A549 (cell line): ENCODE data around the gene TRABD2B. TPM values are rescaled to one million over a fixed set of nuclear protein-coding genes. Genes with fewer than 3 reads are reported as not detected.

ENCODE experiments used
- ATAC-seq, 2 experiments: fragments of 200-7000 bp in 1 of 2; fragments of >200 bp in 1 of 2; cut with Nextera tagmentation in 1 of 2; cut with Tn5 transposase in 1 of 2; 3 replicates each; pipeline versions ENCODE4 v1.8.0 to v1.9.1; 2018 to 2020; ENCODE audit warnings: mild to moderate bottlenecking in 1 of 2, moderate library complexity in 1 of 2
- CTCF ChIA-PET: fragments of 300-600 bp; sonication (Branson Sonifier 250); formaldehyde crosslinking; extraction: SDS; loops from one replicate; lab custom pipeline; 2021; ENCODE audit warnings: antibody characterized with exemption, inconsistent platforms; lab: Yijun Ruan, JAX
- POLR2A ChIA-PET: fragments of 350-600 bp; formaldehyde crosslinking; extraction: SDS; loops from one replicate; lab custom pipeline; 2021; ENCODE audit warnings: antibody characterized with exemption, inconsistent platforms; lab: Yijun Ruan, JAX
- DNase-seq, 2 experiments: peaks; one replicate each; pipeline versions ENCODE4 v3.0.0 to v3.0.0-alpha.2; 2011 to 2016; ENCODE audit warnings: low read depth in 1 of 2, low spot score in 1 of 2
- FAIRE-seq: peaks from 2 replicates; lab custom pipeline; 2011; peaks lifted over from hg19 to GRCh38; lab: Jason Lieb, UNC
- H3K27ac ChIP-seq, 2 experiments: fragments of >200 bp; sonication (Bioruptor Twin); formaldehyde crosslinking; 3 replicates each; pipeline ENCODE4 v1.5.1; 2016 to 2017
- H3K4me1 ChIP-seq: fragments of >200 bp; sonication (Bioruptor Twin); formaldehyde crosslinking; 3 replicates; pipeline ENCODE4 v1.6.1; 2016
- H3K4me2 ChIP-seq: fragments of >200 bp; sonication (Bioruptor Twin); formaldehyde crosslinking; 3 replicates; pipeline ENCODE4 v1.6.1; 2016
- H3K4me3 ChIP-seq: fragments of >200 bp; sonication (Bioruptor Twin); formaldehyde crosslinking; 3 replicates; pipeline ENCODE4 v1.5.1; 2016
- H3K9me3 ChIP-seq: fragments of >200 bp; sonication (Bioruptor Twin); formaldehyde crosslinking; 3 replicates; pipeline ENCODE4 v1.6.1; 2016
- ATOH8 ChIP-seq: fragments of 250-450 bp; sonication (Bioruptor Pico); IDR thresholded peaks from 2 replicates; pipeline ENCODE4 v1.5.0; 2020; ENCODE audit warnings: low read depth, mild to moderate bottlenecking, moderate library complexity
- CBX8 ChIP-seq: fragments of 200-600 bp; sonication (generic); IDR thresholded peaks from 2 replicates; pipeline ENCODE4 v1.6.1; 2016
- CEBPB ChIP-seq, 2 experiments: fragments of >200 bp in 1 of 2; sonication (Bioruptor Twin) in 1 of 2; formaldehyde crosslinking in 1 of 2; IDR thresholded peaks; 2 replicates each; pipeline ENCODE4 v1.6.1; 2012 to 2016
- CHD4 ChIP-seq: fragments of 200-600 bp; sonication (generic); IDR thresholded peaks from 2 replicates; pipeline ENCODE4 v1.6.1; 2016; ENCODE audit warnings: antibody characterized with exemption, mild to moderate bottlenecking, borderline replicate concordance
- EHF ChIP-seq: fragments of 250-450 bp; sonication (Bioruptor Pico); IDR thresholded peaks from 2 replicates; pipeline ENCODE4 v1.5.0; 2020; ENCODE audit warnings: mild to moderate bottlenecking
- EHMT2 ChIP-seq: fragments of 200-600 bp; sonication (generic); IDR thresholded peaks from 2 replicates; pipeline ENCODE4 v1.6.1; 2016; ENCODE audit warnings: antibody characterized with exemption, low read depth, mild to moderate bottlenecking, moderate library complexity
- ESRRA ChIP-seq: fragments of 150-350 bp; IDR thresholded peaks from 2 replicates; pipeline ENCODE4 v1.6.1; 2014; ENCODE audit warnings: mild to moderate bottlenecking, low read length, borderline replicate concordance
- FOSB ChIP-seq: fragments of 250-450 bp; sonication (Bioruptor Pico); IDR thresholded peaks from 2 replicates; pipeline ENCODE4 v1.5.0; 2020; ENCODE audit warnings: mild to moderate bottlenecking, moderate library complexity
- FOSL2 ChIP-seq, 2 experiments: fragments of 450-650 bp in 1 of 2; fragments of >200 bp in 1 of 2; sonication (Bioruptor Twin) in 1 of 2; formaldehyde crosslinking; IDR thresholded peaks; 2 replicates each; pipeline versions ENCODE4 v1.5.0 to v1.6.1; 2016 to 2020; ENCODE audit warnings: mild to moderate bottlenecking in 1 of 2, moderate library complexity in 1 of 2
- HDAC2 ChIP-seq: fragments of 200-600 bp; sonication (generic); IDR thresholded peaks from 2 replicates; pipeline ENCODE4 v1.6.1; 2016
- HMGXB4 ChIP-seq: fragments of 250-450 bp; sonication (Bioruptor Pico); IDR thresholded peaks from 2 replicates; pipeline ENCODE4 v1.5.0; 2021; ENCODE audit warnings: mild to moderate bottlenecking, moderate library complexity, borderline replicate concordance
- HOXB5 ChIP-seq: fragments of 250-450 bp; sonication (Bioruptor Pico); IDR thresholded peaks from 2 replicates; pipeline ENCODE4 v1.5.0; 2020; ENCODE audit warnings: mild to moderate bottlenecking, moderate library complexity
- JUN ChIP-seq, 2 experiments: fragments of >200 bp; sonication (Bioruptor Twin); formaldehyde crosslinking; IDR thresholded peaks; 2 replicates in 1 of 2; 3 replicates in 1 of 2; pipeline ENCODE4 v1.6.1; 2016 to 2017
- KDM1A ChIP-seq: fragments of 200-600 bp; sonication (generic); IDR thresholded peaks from 2 replicates; pipeline ENCODE4 v1.6.1; 2016; ENCODE audit warnings: low read depth, mild to moderate bottlenecking
- MAZ ChIP-seq: fragments of 150-350 bp; IDR thresholded peaks from 2 replicates; pipeline ENCODE4 v1.6.1; 2014; ENCODE audit warnings: antibody characterized with exemption, low read depth, low read length, borderline replicate concordance
- MYC ChIP-seq: IDR thresholded peaks from 2 replicates; pipeline ENCODE4 v1.6.1; 2012; ENCODE audit warnings: mild to moderate bottlenecking, inconsistent platforms, low read length, improper control_type of control experiment, borderline replicate concordance
- NFE2L2 ChIP-seq: fragments of 150-350 bp; conservative IDR thresholded peaks from 2 replicates; pipeline ENCODE4 v1.6.1; 2014; ENCODE audit warnings: low read length
- NPAS2 ChIP-seq: fragments of 250-450 bp; sonication (Bioruptor Pico); IDR thresholded peaks from 2 replicates; pipeline ENCODE4 v1.8.0; 2022; ENCODE audit warnings: mild to moderate bottlenecking, moderate library complexity, borderline replicate concordance
- POLR2AphosphoS2 ChIP-seq: conservative IDR thresholded peaks from 2 replicates; pipeline ENCODE4 v1.6.1; 2012; ENCODE audit warnings: low read length, improper control_type of control experiment, inconsistent platforms
- RAD21 ChIP-seq, 2 experiments: fragments of >200 bp in 1 of 2; sonication (Bioruptor Twin) in 1 of 2; formaldehyde crosslinking in 1 of 2; IDR thresholded peaks in 1 of 2; conservative IDR thresholded peaks in 1 of 2; 2 replicates in 1 of 2; 3 replicates in 1 of 2; pipeline ENCODE4 v1.6.1; 2012 to 2018; ENCODE audit warnings: inconsistent platforms in 1 of 2
- RARB ChIP-seq: fragments of 250-450 bp; sonication (Bioruptor Pico); IDR thresholded peaks from 2 replicates; pipeline ENCODE4 v1.8.0; 2021; ENCODE audit warnings: mild to moderate bottlenecking, moderate library complexity
- RFX5 ChIP-seq: fragments of 450-650 bp; IDR thresholded peaks from 2 replicates; pipeline ENCODE4 v1.7.1; 2014; ENCODE audit warnings: antibody characterized with exemption, mild to moderate bottlenecking, moderate library complexity
- TFCP2L1 ChIP-seq: fragments of 250-450 bp; sonication (Bioruptor Pico); IDR thresholded peaks from 2 replicates; pipeline ENCODE4 v1.5.0; 2021; ENCODE audit warnings: mild to moderate bottlenecking
- USF2 ChIP-seq: fragments of 450-650 bp; IDR thresholded peaks from 2 replicates; pipeline ENCODE4 v1.6.1; 2014; ENCODE audit warnings: antibody characterized with exemption
- ZNF302 ChIP-seq: fragments of 250-450 bp; sonication (Bioruptor Pico); IDR thresholded peaks from 2 replicates; pipeline ENCODE4 v1.9.0; 2021; ENCODE audit warnings: inconsistent platforms, mild to moderate bottlenecking, moderate library complexity
- WGBS: methylation state at CpG from one replicate; pipeline ENCODE4 v1.1.6; 2017; ENCODE audit errors: missing lambda C conversion rate; 5-methylcytosine and 5-hydroxymethylcytosine counted together
- polyA plus RNA-seq, 4 experiments: library from polyadenylated mRNA; depleted of rRNA in 3 of 4; stranded (reverse); fragments of >200 nt; fragmentation: RNase III in 1 of 4; extraction: RNeasy Plus Mini Kit Qiagen cat#74134 plus additional on column Dnase treatment in 1 of 4; gene quantifications; 2 replicates in 3 of 4; 3 replicates in 1 of 4; pipeline ENCODE4 v1.2.3, GENCODE V29; 2011 to 2017

TRABD2B gene
- polyA plus RNA-seq, 2 of the 4 experiments (the other 2 are of a cell fraction) = 0.04 to 0.21 TPM

GRCh38 chr1:47751996-47752451 is 245.2 kb downstream of the TRABD2B start:
- Histone ChIP-seq H3K27ac (no peak overlapping the region), H3K4me3 (no peak overlapping the region), H3K4me1 (no peaks in the 10 kb centered on the region), H3K4me2 (no peak overlapping the region), H3K9me3 (no peaks in the 10 kb centered on the region)
- CTCF ChIA-PET = interaction anchor here (1.2 kb wide), 1 partner anchor 25 kb away, joined by 4 read pairs; no protein-coding TSS in a partner anchor
- ATAC-seq (no peak), DNase-seq (no peak), FAIRE-seq (no peak)
- WGBS = 87% methylated on average over 15 of the region's 15 CpGs
- TF ChIP-seq TFCP2L1 (CRISPR knock-in tag) (no peak), JUN (IDR thresholded peaks at IDR 0.05) (no peak), MAZ (no peak), RFX5 (no peak), ATOH8 (CRISPR knock-in tag) (no peak), HMGXB4 (CRISPR knock-in tag) (no peak), HOXB5 (CRISPR knock-in tag) (no peak), RARB (no peak), EHF (no peak), POLR2AphosphoS2 (no peak)
- POLR2A ChIA-PET = no interaction called here

GRCh38 chr1:47751193-47751592 is 246.0 kb downstream of the TRABD2B start:
- FAIRE-seq = no peak
- DNase-seq = peak in 1 of 2 experiments; percentile 7
- no peaks in the 10 kb centered on the region for H3K4me1 ChIP-seq
- TF ChIP-seq RAD21 (conservative IDR thresholded peaks at IDR 0.05 in 1 of 2, IDR thresholded peaks at IDR 0.05 in 1 of 2) = no peak
- TF ChIP-seq EHMT2 = no peak
- no peak for TF ChIP-seq NFE2L2
- TF ChIP-seq CBX8 = no peak
- TF ChIP-seq ESRRA = no peak
- no peak for TF ChIP-seq NPAS2
- TF ChIP-seq RARB = no peak
- no peak for TF ChIP-seq FOSL2 (IDR thresholded peaks at IDR 0.05)
- TF ChIP-seq FOSL2 (CRISPR knock-in tag; IDR thresholded peaks at IDR 0.05) = no peak
- no peak for TF ChIP-seq MAZ
- TF ChIP-seq HDAC2 = no peak
- TF ChIP-seq MYC = no peak
- no peak for TF ChIP-seq KDM1A
- no peak for TF ChIP-seq USF2
- no peak for TF ChIP-seq CHD4
- no peak for TF ChIP-seq FOSB (CRISPR knock-in tag)
- TF ChIP-seq CEBPB (IDR thresholded peaks at IDR 0.05) = no peak
- no peak for TF ChIP-seq ZNF302
- ATAC-seq = no peak
- H3K9me3 ChIP-seq = no peaks in the 10 kb centered on the region
- no peak overlapping the region for H3K27ac ChIP-seq
- ChIA-PET POLR2A (no interaction called here), CTCF (interaction anchor here (1.2 kb wide), 1 partner anchor 25 kb away, joined by 4 read pairs; no protein-coding TSS in a partner anchor)
- no peak overlapping the region for H3K4me3 ChIP-seq
- 72% methylated on average over 4 of the region's 4 CpGs for WGBS
- no peak overlapping the region for H3K4me2 ChIP-seq
